MCF 10A (cell line): Measurements from ENCODE around the gene SHANK1. TPM values are rescaled to one million over a fixed set of nuclear protein-coding genes. Genes with fewer than 3 reads are reported as not detected.

Source experiments
- BruUV-seq: library from RNA; stranded (reverse); fragments of 400-500 nt; replicated peaks from 2 replicates; lab custom pipeline; 2021; lab: Mats Ljungman, UMichigan
- CTCF ChIA-PET: fragments of 300-600 bp; sonication (Branson Sonifier 250); formaldehyde crosslinking; extraction: SDS; loops from one replicate; lab custom pipeline; 2021; ENCODE audit warnings: antibody characterized with exemption, inconsistent platforms; lab: Yijun Ruan, JAX
- POLR2A ChIA-PET: fragments of 300-600, 350-650 bp; sonication (Branson Sonifier 250); formaldehyde crosslinking; extraction: SDS; loops from one replicate; lab custom pipeline; 2020; ENCODE audit warnings: antibody characterized with exemption, inconsistent platforms; lab: Yijun Ruan, JAX
- DNase-seq: peaks from one replicate; pipeline ENCODE4 v3.0.0-alpha.2; 2018; ENCODE audit not compliant: unreplicated experiment
- H3K27ac Mint-ChIP-seq: one replicate; pipeline ENCODE4 v1.8.0; 2022; ENCODE audit warnings: mild to moderate bottlenecking, low read depth, mixed read lengths; ENCODE audit not compliant: unreplicated experiment
- H3K27me3 Mint-ChIP-seq: one replicate; pipeline ENCODE4 v1.8.0; 2022; ENCODE audit warnings: mixed read lengths; ENCODE audit not compliant: insufficient read depth, unreplicated experiment
- H3K36me3 Mint-ChIP-seq: one replicate; pipeline ENCODE4 v1.8.0; 2022; ENCODE audit warnings: mild to moderate bottlenecking, moderate library complexity, mixed read lengths; ENCODE audit not compliant: insufficient read depth, unreplicated experiment
- H3K4me1 Mint-ChIP-seq: one replicate; pipeline ENCODE4 v1.8.0; 2022; ENCODE audit warnings: mixed read lengths; ENCODE audit not compliant: insufficient read depth, unreplicated experiment
- H3K4me3 Mint-ChIP-seq: one replicate; pipeline ENCODE4 v1.8.0; 2022; ENCODE audit warnings: mild to moderate bottlenecking, moderate library complexity, mixed read lengths; ENCODE audit not compliant: unreplicated experiment
- H3K9me3 Mint-ChIP-seq: one replicate; pipeline ENCODE4 v1.8.0; 2022; ENCODE audit warnings: mixed read lengths; ENCODE audit not compliant: unreplicated experiment
- CTCF ChIP-seq: fragments of 200-600 bp; IDR thresholded peaks from one replicate; pipeline ENCODE4 v1.8.0; 2022; ENCODE audit warnings: antibody characterized with exemption, mild to moderate bottlenecking; ENCODE audit not compliant: unreplicated experiment
- intact Hi-C: fragments of 100-400 bp; cut with micrococcal nuclease; formaldehyde crosslinking; loops from 2 replicates; pipeline ENCODE4 v1.14.1; 2022
- total RNA-seq: library from RNA; stranded (reverse); gene quantifications from 2 replicates; pipeline ENCODE4 v1.2.3, GENCODE V29; 2022

SHANK1 gene
- total RNA-seq, 1 experiment from 2014 or later, result 0.44 TPM

GRCh38 chr19:50708179-50708879 lies 11.3 kb downstream of the SHANK1 start:
- Mint-ChIP-seq H3K4me3 (no peak overlapping the region), H3K4me1 (peaks cover 5% of the 10 kb centered on the region), H3K9me3 (no peaks in the 10 kb centered on the region), H3K27me3 (peaks cover 33% of the 10 kb centered on the region), H3K36me3 (no peaks in the 10 kb centered on the region), H3K27ac (no peak overlapping the region)
- intact Hi-C loops, result no loop called here
- no TSS peak for BruUV-seq
- ChIA-PET CTCF (no interaction called here), POLR2A (no interaction called here)
- DNase-seq, result no peak
- no peak for TF ChIP-seq CTCF

GRCh38 chr19:50706387-50706786 lies 13.2 kb downstream of the SHANK1 start:
- H3K36me3 Mint-ChIP-seq, result no peaks in the 10 kb centered on the region
- BruUV-seq, result no TSS peak

GRCh38 chr19:50705422-50706019 lies 14.1 kb downstream of the SHANK1 start:
- H3K27me3 Mint-ChIP-seq, result peaks cover 26% of the 10 kb centered on the region
- no peaks in the 10 kb centered on the region for H3K9me3 Mint-ChIP-seq
- no peaks in the 10 kb centered on the region for H3K36me3 Mint-ChIP-seq
- TF ChIP-seq CTCF, result peak; percentile 53
- H3K27ac Mint-ChIP-seq, result no peak overlapping the region
- intact Hi-C loops, result loop anchor here (1.0 to 2.0 kb wide), 2 partner anchors 78 to 217 kb away; no protein-coding TSS in a partner anchor
- H3K4me3 Mint-ChIP-seq, result no peak overlapping the region
- DNase-seq, result peak; percentile 61
- ChIA-PET POLR2A (no interaction called here), CTCF (interaction anchor here (0.6 to 1.2 kb wide), 11 partner anchors 9 to 310 kb away, joined by 3 to 6 read pairs (median 3); partner anchors contain the start of gene CLEC11A)
- BruUV-seq, result no TSS peak
- H3K4me1 Mint-ChIP-seq, result peaks cover 5% of the 10 kb centered on the region

More at GRCh38 chr19:50706387-50706786, 13.2 kb downstream of the SHANK1 start:
- intact Hi-C loops, result no loop called here
- Mint-ChIP-seq H3K9me3 (no peaks in the 10 kb centered on the region), H3K27ac (no peak overlapping the region), H3K4me3 (no peak overlapping the region), H3K4me1 (peaks cover 5% of the 10 kb centered on the region), H3K27me3 (peaks cover 24% of the 10 kb centered on the region)
- TF ChIP-seq CTCF, result no peak
- CTCF ChIA-PET, result interaction anchor here (0.6 to 1.2 kb wide), 4 partner anchors 9 to 195 kb away, joined by 3 to 5 read pairs (median 4); no protein-coding TSS in a partner anchor
- POLR2A ChIA-PET, result no interaction called here
- DNase-seq, result no peak
